HG02763 (cell line): ENCODE measurements around the gene PUS10.
A peak's percentile ranks its signal among the peaks of the same experiment; 100 is the strongest.

Source experiments
- ATAC-seq: cut with Tn5 transposase; IDR thresholded peaks from one replicate; pipeline ENCODE4 v1.9.1; 2021; ENCODE audit warnings: mild to moderate bottlenecking, moderate library complexity; ENCODE audit not compliant: unreplicated experiment

Gene PUS10

GRCh38 chr2:60972889-60973656, 45.0 kb downstream of the PUS10 start:
- ATAC-seq, result no peak

GRCh38 chr2:60966507-60967405, 51.3 kb downstream of the PUS10 start:
- peak; percentile 76 for ATAC-seq

GRCh38 chr2:60965499-60965785, 52.6 kb downstream of the PUS10 start:
- no peak for ATAC-seq

- no peak for ATAC-seq
Observed at GRCh38 chr2:60964651-60965498, 53.2 kb downstream of the PUS10 start.

- no peak for ATAC-seq
Observed at GRCh38 chr2:60963190-60963589, 54.9 kb downstream of the PUS10 start.

GRCh38 chr2:60962528-60962927, 55.5 kb downstream of the PUS10 start:
- ATAC-seq, result no peak

GRCh38 chr2:60961457-60961856, 56.6 kb downstream of the PUS10 start:
- no peak for ATAC-seq

- no peak for ATAC-seq
Observed at GRCh38 chr2:60960706-60961105, 57.3 kb downstream of the PUS10 start.

- no peak for ATAC-seq
Observed at GRCh38 chr2:60959501-60959900, 58.6 kb downstream of the PUS10 start.

- no peak for ATAC-seq
Observed at GRCh38 chr2:60958800-60959199, 59.3 kb downstream of the PUS10 start.

GRCh38 chr2:60958361-60958760, 59.7 kb downstream of the PUS10 start:
- ATAC-seq, result no peak

GRCh38 chr2:60957643-60958042, 60.4 kb downstream of the PUS10 start:
- no peak for ATAC-seq

GRCh38 chr2:60957224-60957623, 60.8 kb downstream of the PUS10 start:
- ATAC-seq, result no peak

GRCh38 chr2:60954139-60954538, 63.9 kb downstream of the PUS10 start:
- ATAC-seq, result no peak

- ATAC-seq, result no peak
Observed at GRCh38 chr2:60948926-60949579, 69.0 kb downstream of the PUS10 start.

GRCh38 chr2:60948161-60948560, 69.9 kb downstream of the PUS10 start:
- ATAC-seq, result no peak

- ATAC-seq, result no peak
Observed at GRCh38 chr2:60947056-60947455, 71.0 kb downstream of the PUS10 start.

GRCh38 chr2:60945341-60945740, 72.7 kb downstream of the PUS10 start:
- ATAC-seq, result no peak

- no peak for ATAC-seq
Observed at GRCh38 chr2:60939622-60940021, 78.4 kb downstream of the PUS10 start.

- ATAC-seq, result no peak
Observed at GRCh38 chr2:60938301-60938700, 79.8 kb downstream of the PUS10 start.

- no peak for ATAC-seq
Observed at GRCh38 chr2:60936757-60937156, 81.3 kb downstream of the PUS10 start.
